GM12872 (cell line): ENCODE measurements around the gene ZNF614.

Experiments
- TF ChIP-seq, protein P1 (sequence below): IDR thresholded peaks from 3 replicates; pipeline ENCODE4 v1.5.1; 2011; ENCODE audit warnings: low read depth, mild to moderate bottlenecking, low read length, moderate library complexity; ENCODE audit not compliant: insufficient read depth

The ZNF614 gene

DNA sequence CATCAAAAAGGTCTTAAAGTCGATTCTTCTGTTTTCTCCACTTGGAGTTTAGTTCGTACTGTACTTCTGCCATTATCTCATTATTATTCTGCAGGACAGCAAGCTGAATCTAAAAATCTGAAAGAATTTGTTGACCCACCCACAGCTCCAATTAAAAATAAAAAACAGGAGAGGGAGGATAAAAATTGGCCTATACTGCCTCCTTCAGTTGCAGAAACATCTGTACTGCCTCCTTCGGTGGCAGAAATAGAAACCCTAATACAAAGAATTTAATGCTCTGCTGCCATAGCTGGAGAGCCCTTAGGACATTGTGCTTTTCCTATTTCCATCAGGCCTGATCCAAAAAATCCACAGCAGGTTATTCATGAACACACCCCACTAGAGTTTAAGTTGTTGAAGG is 51.3 kb downstream of the ZNF614 start:
- TF ChIP-seq, protein P1, sequence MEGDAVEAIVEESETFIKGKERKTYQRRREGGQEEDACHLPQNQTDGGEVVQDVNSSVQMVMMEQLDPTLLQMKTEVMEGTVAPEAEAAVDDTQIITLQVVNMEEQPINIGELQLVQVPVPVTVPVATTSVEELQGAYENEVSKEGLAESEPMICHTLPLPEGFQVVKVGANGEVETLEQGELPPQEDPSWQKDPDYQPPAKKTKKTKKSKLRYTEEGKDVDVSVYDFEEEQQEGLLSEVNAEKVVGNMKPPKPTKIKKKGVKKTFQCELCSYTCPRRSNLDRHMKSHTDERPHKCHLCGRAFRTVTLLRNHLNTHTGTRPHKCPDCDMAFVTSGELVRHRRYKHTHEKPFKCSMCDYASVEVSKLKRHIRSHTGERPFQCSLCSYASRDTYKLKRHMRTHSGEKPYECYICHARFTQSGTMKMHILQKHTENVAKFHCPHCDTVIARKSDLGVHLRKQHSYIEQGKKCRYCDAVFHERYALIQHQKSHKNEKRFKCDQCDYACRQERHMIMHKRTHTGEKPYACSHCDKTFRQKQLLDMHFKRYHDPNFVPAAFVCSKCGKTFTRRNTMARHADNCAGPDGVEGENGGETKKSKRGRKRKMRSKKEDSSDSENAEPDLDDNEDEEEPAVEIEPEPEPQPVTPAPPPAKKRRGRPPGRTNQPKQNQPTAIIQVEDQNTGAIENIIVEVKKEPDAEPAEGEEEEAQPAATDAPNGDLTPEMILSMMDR = no peak

DNA sequence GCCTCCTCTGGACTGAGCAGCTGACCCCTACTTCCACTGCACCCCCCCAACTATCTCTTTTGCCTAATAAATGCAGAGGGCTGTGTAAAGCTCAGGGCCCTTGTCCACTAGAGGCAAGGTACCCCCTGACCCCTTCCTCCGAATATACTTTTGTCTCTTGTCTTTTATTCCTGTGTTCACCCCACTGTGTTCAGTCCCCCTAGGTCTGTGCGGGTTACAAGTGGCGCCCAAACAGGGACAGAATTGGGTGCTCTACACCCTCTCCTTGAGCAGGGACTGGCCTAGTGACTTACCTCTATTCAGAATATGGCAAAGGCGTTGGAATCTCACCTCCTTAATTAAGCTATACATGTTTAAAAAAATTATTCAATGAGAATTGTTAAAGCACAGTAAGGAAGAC is 56.6 kb downstream of the ZNF614 start:
- TF ChIP-seq, protein P1 = no peak

DNA sequence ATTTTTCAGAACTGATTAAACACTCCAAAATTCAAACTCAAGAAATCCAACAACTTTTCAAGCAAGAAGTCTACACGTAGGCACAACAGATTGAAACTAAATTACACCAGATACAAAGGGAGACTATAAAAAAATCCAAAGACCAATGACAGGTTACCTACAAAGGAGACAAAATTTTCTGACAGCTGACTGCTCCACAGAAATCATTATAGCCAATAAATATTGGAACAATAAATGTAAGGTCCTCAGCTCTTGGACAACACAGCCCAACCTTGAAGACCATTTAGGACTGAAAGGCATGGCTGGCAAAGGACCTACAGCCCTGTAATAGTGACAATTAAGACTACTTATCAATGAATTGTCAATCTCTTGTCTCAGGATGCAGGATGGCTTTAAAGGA is 57.5 kb downstream of the ZNF614 start:
- TF ChIP-seq, protein P1 = no peak

DNA sequence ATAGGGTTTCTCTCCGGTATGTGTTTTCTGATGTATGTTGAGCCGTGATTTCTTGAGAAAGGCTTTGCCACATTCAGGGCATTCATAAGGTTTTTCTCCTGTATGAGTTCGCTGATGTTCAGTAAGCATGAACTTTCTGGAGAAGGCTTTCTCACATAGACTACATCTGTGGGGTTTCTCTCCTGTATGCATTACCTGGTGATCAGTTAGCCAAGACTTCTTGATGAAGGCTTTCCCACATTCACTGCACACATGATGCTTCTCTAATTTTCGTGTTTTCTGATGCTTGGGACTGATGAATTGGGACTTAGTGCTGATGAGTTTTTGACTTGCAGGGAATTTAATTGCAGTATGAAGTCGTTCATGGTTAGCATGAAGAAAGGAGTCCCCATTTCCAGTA is 62.6 kb downstream of the ZNF614 start:
- TF ChIP-seq, protein P1 = no peak
